Stimulated activated CD8-positive, alpha-beta memory T cell treated with anti-CD3 and anti-CD28 coated beads, Interleukin-15, amount 100 ng/mL, for 4 hours (primary cell): Measurements from ENCODE around the gene LARGE2.

ENCODE experiments used
- DNase-seq, 2 donors: peaks; one replicate each; pipeline ENCODE4 v3.0.0-alpha.2; 2020; ENCODE audit warnings: low read depth in 2 of 2

The LARGE2 gene

DNA sequence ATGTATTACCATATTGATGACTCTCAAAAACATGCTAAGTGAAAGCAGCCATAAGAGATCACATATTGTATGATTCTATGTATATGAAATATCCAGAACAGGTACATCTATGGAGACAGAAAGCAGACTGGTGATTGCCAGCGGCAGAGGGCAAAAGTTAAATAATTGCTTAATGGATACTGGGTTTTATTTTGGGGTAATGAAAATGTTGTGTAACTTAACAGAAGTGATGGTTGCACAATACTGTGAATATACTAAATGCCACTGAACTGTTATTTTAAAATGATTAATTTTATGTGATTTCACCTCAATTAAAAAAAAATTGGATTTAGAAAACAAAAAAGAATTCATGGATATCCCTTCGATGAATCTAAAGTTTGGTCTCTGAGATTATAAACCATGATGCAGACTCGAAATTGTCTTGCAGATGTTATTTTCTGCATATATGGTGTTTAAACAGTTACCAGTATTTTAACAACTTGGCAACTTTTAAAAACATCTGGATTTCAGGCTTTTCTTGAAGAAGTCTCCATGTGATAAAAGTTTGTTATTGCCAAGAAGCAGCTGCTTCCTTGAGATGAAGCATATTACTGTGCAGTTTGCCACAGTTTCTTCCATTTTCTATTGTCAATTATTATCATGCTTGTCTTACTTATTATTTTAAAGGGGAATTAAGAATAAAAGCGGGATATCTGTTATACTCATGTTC lies 38.1 kb downstream of the LARGE2 start:
- no peak for DNase-seq

DNA sequence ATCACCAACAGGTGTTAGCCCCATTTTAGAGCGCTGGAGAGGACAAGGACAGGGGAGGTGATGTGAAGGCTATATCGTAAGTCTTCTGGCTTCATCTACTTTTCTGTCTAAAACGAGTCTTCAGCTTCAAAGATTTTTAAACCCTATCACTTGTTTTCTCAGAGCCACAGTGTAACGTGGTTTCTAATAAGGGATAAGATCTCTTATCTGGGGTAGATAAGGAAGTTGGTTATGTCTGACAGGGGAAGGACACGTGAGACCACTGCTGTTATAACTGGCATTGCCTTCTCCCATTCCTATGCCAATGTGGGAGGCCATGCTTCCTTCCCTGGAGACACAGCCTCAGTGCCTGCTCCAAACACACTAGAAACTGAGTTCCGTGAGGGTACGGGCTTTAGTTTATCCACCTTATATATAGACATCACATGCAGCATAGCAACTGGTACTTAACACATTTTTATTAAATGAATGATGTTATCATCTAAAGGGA lies 39.3 kb downstream of the LARGE2 start:
- DNase-seq = no peak

DNA sequence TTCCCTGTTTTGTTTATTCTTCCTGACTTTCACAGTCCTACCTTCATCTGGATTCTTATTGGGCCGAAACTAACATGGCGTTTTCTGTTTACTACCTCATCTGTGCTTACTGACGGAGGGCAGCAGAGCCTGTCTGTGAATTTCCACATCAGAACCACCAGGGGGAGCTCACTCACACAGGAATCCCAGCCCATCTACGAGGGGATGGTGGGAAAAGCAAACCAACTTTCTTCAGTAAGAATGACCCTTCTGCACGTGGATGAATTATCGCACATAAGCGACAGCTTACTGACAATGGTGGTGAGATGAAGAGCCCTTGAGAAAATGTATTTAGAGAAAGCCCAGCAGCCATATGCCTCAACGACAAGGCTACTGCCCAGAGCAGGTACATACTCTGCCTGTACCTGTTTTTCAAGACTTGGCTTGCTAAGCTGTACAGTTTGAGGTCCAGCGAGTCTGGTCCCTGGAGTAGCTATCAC lies 42.5 kb downstream of the LARGE2 start:
- DNase-seq = peak; percentile 7 to 16

DNA sequence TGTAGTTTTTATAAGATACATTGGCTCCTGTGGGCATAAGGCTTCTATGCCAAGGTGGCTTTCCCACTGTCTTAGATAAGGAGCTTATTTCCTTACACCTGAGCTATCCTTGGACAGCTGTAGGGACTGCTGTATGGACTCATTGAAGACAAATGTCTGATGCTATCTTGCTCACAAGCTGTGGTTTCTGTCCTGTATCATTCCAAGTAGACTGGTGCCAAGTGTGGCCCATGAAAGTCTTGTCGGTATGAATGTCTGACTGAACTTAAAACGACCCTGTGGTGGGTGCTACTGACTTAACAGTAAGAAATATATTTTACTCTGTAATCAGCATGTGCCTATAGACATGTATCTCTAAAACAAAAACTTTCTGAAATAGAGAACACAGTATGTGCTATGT lies 45.0 kb downstream of the LARGE2 start:
- no peak for DNase-seq

DNA sequence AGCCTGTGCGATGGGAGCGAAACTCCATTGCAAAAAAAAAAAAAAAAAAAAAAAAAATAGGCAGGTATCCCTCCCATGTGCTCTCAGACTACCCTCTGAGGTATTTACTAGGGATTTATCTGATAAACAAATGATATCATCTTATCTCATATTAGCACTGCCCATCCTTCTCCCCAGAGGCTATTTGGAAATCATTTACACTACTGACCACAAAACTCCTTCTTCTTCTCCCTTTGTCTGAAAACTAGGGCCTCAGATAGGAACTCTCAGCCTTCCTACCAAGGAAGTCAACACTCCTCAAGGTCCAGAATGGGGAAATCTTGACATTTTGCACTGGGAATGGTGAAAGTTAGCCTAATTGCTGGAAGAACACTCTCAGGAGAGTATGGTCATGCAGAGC lies 46.4 kb downstream of the LARGE2 start:
- DNase-seq = no peak

DNA sequence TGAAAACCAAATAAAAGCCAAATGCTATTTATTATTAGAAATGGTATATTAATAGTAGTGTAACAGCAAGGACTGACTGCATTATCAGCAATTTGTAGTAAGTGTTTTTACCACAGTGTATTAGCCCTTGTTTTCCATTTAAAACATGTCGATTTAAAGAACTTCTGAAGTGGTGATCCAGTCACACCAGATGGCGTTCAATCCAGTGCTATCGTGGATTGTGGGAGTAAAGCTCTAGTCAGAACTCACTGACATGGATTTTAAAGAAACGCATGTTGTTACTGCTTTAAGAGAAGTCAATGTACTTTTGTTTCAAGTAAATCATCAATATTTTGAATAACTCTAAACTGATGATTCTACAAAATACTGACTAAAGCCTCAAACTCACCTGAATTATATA lies 51.1 kb downstream of the LARGE2 start:
- no peak for DNase-seq

DNA sequence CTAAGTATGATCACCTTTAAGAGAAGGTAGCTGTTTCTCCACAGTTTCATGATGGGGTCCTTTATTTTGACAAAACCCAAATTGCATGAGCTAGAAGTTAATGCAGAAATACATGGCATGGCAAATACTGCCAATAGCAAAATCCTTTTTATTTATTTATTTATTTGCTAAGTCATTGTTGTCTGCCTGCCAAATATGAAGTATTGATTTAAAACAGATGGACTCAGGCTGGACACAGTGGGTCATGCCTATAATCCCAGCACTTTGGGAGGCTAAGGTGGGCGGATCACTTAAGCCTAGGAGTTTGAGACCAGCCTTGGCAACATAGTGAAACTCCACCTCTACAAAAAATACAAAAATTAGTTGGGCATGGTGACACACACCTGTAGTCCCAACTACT lies 52.4 kb downstream of the LARGE2 start:
- no peak for DNase-seq
